ENCODE measurements around the gene PRSS48. TPM values are rescaled to one million over a fixed set of nuclear protein-coding genes. Genes with fewer than 3 reads are reported as not detected.

PRSS48 gene
- total RNA-seq, 1 donor from 2014 or later: not detected

DNA sequence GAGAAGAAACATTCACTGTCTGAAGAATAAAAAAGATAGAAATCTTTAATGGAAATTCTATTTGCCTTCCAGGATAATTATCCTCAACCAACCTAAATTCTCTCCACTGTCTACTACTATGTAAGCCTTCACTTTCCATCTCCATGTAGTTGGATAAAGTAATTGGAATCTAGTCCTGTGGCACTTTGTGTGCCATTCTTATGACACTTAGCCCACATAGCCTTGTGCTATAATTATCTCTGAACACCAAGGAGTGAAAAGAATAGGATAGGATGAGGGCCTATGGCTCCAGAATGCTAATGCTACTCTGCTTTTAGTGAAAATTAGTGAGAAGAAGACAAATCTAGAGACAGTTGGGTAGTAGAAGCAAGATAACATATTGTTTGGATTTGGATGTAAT is 20.2 kb downstream of the PRSS48 start:
- Mint-ChIP-seq H3K4me1 (ENCODE audit: low read depth) (peaks cover 15% of the 10 kb centered on the region), H3K27ac (peak overlapping the region; percentile 1), H3K4me3 (ENCODE audit: low read depth) (no peak overlapping the region), H3K27me3 (no peaks in the 10 kb centered on the region), H3K9me3 (ENCODE audit: low read depth) (peaks cover 8% of the 10 kb centered on the region), H3K36me3 (ENCODE audit: insufficient read depth) (peaks cover 10% of the 10 kb centered on the region)
- no peak for TF ChIP-seq CTCF (IDR thresholded peaks at IDR 0.05; ENCODE audit: unreplicated experiment)
- DNase-seq (ENCODE audit: low spot score, unreplicated experiment): no peak

GRCh38 chr4:151302432-151302831 is 25.5 kb downstream of the PRSS48 start:
- Mint-ChIP-seq H3K36me3 (ENCODE audit: insufficient read depth) (peaks cover 18% of the 10 kb centered on the region), H3K9me3 (ENCODE audit: low read depth) (peaks cover 18% of the 10 kb centered on the region), H3K4me3 (ENCODE audit: low read depth) (no peak overlapping the region), H3K27me3 (no peaks in the 10 kb centered on the region), H3K27ac (no peak overlapping the region), H3K4me1 (ENCODE audit: low read depth) (peaks cover 2% of the 10 kb centered on the region)
- DNase-seq (ENCODE audit: low spot score, unreplicated experiment): no peak
- TF ChIP-seq CTCF (IDR thresholded peaks at IDR 0.05; ENCODE audit: unreplicated experiment): no peak

DNA sequence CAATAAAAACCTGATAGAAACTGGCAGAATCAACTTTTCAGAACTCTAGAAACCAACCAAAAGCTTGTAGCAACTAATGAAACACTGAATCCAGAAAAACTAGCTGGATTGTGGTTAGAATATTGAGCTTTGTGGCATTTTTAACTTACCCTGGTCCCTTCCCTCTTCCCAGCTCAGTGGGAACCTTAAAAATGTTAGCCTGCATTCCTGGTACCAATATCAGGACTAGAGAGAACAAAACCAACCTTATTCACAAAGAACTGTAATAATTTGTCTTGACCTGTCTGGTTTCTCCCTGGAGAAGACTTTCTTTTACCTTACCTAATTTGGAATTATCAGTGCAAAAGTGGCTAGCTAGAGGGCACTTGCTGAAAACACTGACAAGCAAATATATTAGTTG is 27.3 kb downstream of the PRSS48 start:
- Mint-ChIP-seq H3K4me3 (ENCODE audit: low read depth) (no peak overlapping the region), H3K36me3 (ENCODE audit: insufficient read depth) (peaks cover 24% of the 10 kb centered on the region)

DNA sequence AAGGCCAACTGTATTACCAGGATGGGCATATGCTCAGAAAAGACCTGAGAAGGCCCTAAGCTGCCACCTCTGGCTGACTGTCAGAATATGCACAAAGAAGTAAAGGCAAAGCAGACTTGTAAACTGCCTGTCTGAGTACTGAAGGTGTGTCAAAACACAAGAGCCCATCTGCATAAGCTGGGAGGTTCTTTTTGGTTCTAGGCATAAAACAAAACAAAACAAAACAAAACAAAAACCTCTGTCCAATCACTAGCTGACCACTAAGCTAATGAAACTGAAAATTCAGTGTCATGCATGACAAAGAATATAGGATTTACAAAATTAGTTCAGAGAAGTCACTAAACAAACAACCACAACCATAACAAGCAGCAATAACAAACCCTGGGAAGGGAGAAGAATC is 27.8 kb downstream of the PRSS48 start:
- Mint-ChIP-seq H3K9me3 (ENCODE audit: low read depth) (peaks cover 18% of the 10 kb centered on the region), H3K27me3 (no peaks in the 10 kb centered on the region), H3K27ac (peak overlapping the region; percentile 31), H3K36me3 (ENCODE audit: insufficient read depth) (peaks cover 24% of the 10 kb centered on the region), H3K4me3 (ENCODE audit: low read depth) (no peak overlapping the region), H3K4me1 (ENCODE audit: low read depth) (peaks cover 2% of the 10 kb centered on the region)
- TF ChIP-seq CTCF (IDR thresholded peaks at IDR 0.05; ENCODE audit: unreplicated experiment): no peak
- DNase-seq (ENCODE audit: low spot score, unreplicated experiment): no peak

More for the DNA sequence above, 27.3 kb downstream of the PRSS48 start:
- Mint-ChIP-seq H3K4me1 (ENCODE audit: low read depth) (peaks cover 2% of the 10 kb centered on the region), H3K9me3 (ENCODE audit: low read depth) (peaks cover 18% of the 10 kb centered on the region), H3K27ac (no peak overlapping the region), H3K27me3 (no peaks in the 10 kb centered on the region)
- no peak for DNase-seq (ENCODE audit: low spot score, unreplicated experiment)
- TF ChIP-seq CTCF (IDR thresholded peaks at IDR 0.05; ENCODE audit: unreplicated experiment): no peak

- peaks cover 5% of the 10 kb centered on the region for H3K9me3 Mint-ChIP-seq (ENCODE audit: low read depth)
- H3K4me1 Mint-ChIP-seq (ENCODE audit: low read depth): peaks cover 20% of the 10 kb centered on the region
- DNase-seq (ENCODE audit: low spot score, unreplicated experiment): no peak
- H3K4me3 Mint-ChIP-seq (ENCODE audit: low read depth): no peak overlapping the region
- H3K27ac Mint-ChIP-seq: no peak overlapping the region
- no peaks in the 10 kb centered on the region for H3K27me3 Mint-ChIP-seq
- TF ChIP-seq CTCF (IDR thresholded peaks at IDR 0.05; ENCODE audit: unreplicated experiment): no peak
- H3K36me3 Mint-ChIP-seq (ENCODE audit: insufficient read depth): peaks cover 12% of the 10 kb centered on the region
Measured at GRCh38 chr4:151310124-151310728, 33.3 kb downstream of the PRSS48 start.
